DMS153 treated with DMSO at 0.1 percent for 48 hours (cell line): ENCODE measurements around the gene TXNDC11.

Experiments
- DNase-seq: peaks from one replicate; lab custom pipeline; 2025; ENCODE audit not compliant: unreplicated experiment; lab: John Stamatoyannopoulos, UW

The TXNDC11 gene

DNA sequence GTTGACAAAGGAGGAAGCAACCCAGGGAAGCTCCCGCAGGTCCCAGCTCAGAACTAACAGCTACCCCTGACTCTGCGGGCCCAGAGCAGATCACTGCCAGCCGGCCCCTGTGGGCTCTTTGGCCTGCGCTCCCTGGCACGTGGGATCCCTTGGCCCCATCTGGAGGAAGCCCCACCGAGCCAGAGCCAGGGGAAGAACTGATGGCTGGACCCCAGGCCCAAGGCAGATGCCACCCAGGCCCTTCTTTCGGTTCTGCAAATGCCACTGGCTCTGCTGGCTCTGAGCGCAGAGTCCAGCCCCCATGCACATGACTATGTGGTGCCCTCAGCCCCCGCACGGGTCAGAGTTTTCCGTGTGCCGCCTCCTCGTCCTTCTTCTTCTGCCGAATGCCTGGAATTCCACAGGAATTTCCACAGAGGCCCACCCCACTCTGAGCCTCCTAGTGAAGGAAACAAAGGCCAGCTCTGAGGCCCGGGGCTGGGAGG is 110.2 kb downstream of the TXNDC11 start:
- DNase-seq, result no peak

DNA sequence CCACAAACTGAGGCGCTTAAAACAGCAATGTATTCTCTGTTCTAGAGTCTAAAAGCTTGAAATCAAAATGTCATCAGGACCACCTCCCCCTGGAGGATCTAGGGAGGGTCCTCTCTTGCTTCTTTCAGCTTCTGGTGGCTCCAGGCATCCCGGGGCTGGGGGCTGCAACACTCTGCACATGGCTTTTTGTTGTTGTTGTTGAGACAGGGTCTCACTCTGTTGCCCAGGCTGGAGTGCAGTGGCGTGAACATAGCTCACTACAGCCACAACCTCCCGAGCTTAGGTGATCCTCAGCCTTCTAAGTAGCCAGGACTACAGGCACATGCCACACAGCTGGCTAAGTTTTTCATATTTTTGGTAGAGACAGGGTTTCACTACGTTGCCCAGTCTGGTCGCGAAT is 111.4 kb downstream of the TXNDC11 start:
- DNase-seq, result no peak

DNA sequence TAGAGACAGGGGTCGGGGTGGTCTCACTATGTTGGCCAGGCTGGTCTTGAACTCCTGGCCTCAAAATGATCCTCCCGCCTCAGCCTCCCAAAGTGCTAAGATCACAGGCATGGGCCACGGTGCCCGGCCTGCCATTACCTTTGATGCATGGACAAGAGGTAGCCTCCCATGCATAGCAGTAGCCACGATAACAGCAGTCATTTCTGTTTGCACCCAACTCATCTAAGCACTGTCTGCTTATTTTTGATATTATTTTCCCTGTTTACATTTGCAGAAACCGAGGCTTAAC is 111.9 kb downstream of the TXNDC11 start:
- DNase-seq, result no peak

DNA sequence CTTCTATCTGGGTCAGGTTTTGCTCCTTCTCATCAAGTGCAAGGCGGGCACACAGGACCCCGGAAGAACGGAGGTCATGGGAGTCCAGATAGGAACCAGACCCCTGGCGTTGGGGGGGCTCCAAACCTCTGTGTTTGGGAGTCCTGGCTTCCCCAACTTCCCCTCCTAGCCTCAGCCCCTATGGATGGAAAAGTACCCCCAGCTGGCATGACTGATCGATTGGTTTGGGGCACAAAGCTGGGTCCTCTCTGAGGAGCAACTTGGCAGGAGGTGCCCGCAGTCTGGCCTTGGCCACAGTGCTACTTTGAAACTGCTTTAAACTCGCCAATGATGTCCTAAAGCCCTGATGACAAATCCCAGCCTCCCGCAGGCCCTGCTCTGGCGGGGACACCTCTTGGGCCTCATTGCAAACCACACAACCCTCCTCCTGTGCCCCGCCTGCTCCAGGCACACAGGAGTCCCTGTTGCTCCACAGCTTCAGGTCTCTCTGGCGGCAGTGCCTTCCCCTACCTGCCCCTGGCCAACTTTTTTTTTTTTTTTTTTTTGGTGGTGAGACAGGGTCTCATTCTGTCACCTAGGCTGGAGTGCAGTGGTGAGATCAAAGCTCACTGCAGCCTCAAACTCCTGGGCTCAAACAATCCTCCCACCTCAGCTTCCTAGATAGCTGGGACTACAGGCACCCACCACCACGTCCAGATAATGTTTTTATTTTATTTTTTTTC is 112.5 kb downstream of the TXNDC11 start:
- no peak for DNase-seq
